ENCODE measurements around the gene EGFL6. TPM values are rescaled to one million over a fixed set of nuclear protein-coding genes. Genes with fewer than 3 reads are reported as not detected.

Gene EGFL6, protein sequence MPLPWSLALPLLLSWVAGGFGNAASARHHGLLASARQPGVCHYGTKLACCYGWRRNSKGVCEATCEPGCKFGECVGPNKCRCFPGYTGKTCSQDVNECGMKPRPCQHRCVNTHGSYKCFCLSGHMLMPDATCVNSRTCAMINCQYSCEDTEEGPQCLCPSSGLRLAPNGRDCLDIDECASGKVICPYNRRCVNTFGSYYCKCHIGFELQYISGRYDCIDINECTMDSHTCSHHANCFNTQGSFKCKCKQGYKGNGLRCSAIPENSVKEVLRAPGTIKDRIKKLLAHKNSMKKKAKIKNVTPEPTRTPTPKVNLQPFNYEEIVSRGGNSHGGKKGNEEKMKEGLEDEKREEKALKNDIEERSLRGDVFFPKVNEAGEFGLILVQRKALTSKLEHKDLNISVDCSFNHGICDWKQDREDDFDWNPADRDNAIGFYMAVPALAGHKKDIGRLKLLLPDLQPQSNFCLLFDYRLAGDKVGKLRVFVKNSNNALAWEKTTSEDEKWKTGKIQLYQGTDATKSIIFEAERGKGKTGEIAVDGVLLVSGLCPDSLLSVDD
- polyA plus RNA-seq (2011; rRNA removed) (not detected in 2 replicates), polyA minus RNA-seq (2011; rRNA and poly(A)+ RNA removed) (not detected in 2 replicates)

- H3K4me3 ChIP-seq (ENCODE audit: low read depth, low read length) = no peak within 1 kb of the TSS
- CTCF ChIA-PET = no interaction called here
- TF ChIP-seq, protein P1, sequence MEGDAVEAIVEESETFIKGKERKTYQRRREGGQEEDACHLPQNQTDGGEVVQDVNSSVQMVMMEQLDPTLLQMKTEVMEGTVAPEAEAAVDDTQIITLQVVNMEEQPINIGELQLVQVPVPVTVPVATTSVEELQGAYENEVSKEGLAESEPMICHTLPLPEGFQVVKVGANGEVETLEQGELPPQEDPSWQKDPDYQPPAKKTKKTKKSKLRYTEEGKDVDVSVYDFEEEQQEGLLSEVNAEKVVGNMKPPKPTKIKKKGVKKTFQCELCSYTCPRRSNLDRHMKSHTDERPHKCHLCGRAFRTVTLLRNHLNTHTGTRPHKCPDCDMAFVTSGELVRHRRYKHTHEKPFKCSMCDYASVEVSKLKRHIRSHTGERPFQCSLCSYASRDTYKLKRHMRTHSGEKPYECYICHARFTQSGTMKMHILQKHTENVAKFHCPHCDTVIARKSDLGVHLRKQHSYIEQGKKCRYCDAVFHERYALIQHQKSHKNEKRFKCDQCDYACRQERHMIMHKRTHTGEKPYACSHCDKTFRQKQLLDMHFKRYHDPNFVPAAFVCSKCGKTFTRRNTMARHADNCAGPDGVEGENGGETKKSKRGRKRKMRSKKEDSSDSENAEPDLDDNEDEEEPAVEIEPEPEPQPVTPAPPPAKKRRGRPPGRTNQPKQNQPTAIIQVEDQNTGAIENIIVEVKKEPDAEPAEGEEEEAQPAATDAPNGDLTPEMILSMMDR (IDR thresholded peaks at IDR 0.05; ENCODE audit: insufficient read depth, low read depth, low read length) = no peak
- H3K27me3 ChIP-seq (ENCODE audit: control insufficient read depth, insufficient read depth, low read length) = peaks cover 16% of the 10 kb centered on the region
- no peak for DNase-seq (ENCODE audit: low read depth)
- POLR2A ChIA-PET = no interaction called here
- no peaks in the 10 kb centered on the region for H3K36me3 ChIP-seq (ENCODE audit: control insufficient read depth, insufficient read depth, low read length)
Measured at GRCh38 chrX:13569479-13570260, at the start of gene EGFL6. Gene EGFL6, plus strand, starts transcription at chrX:13569601. Its CDS starts 261 bp downstream, at chrX:13569862.

- Histone ChIP-seq H3K36me3 (ENCODE audit: control insufficient read depth, insufficient read depth, low read length) (no peaks in the 10 kb centered on the region), H3K4me3 (ENCODE audit: low read depth, low read length) (no peak overlapping the region), H3K27me3 (ENCODE audit: control insufficient read depth, insufficient read depth, low read length) (no peaks in the 10 kb centered on the region)
- DNase-seq (ENCODE audit: low read depth) = no peak
- ChIA-PET POLR2A (no interaction called here), CTCF (no interaction called here)
- TF ChIP-seq, protein P1 (IDR thresholded peaks at IDR 0.05; ENCODE audit: insufficient read depth, low read depth, low read length) = no peak
Measured at GRCh38 chrX:13520351-13520750, 49.0 kb upstream of the EGFL6 start.

GRCh38 chrX:13520936-13521335, 48.5 kb upstream of the EGFL6 start:
- Histone ChIP-seq H3K4me3 (ENCODE audit: low read depth, low read length) (no peak overlapping the region), H3K27me3 (ENCODE audit: control insufficient read depth, insufficient read depth, low read length) (no peaks in the 10 kb centered on the region), H3K36me3 (ENCODE audit: control insufficient read depth, insufficient read depth, low read length) (no peaks in the 10 kb centered on the region)
- DNase-seq (ENCODE audit: low read depth) = no peak
- ChIA-PET CTCF (no interaction called here), POLR2A (no interaction called here)
- TF ChIP-seq, protein P1 (IDR thresholded peaks at IDR 0.05; ENCODE audit: insufficient read depth, low read depth, low read length) = no peak

DNA sequence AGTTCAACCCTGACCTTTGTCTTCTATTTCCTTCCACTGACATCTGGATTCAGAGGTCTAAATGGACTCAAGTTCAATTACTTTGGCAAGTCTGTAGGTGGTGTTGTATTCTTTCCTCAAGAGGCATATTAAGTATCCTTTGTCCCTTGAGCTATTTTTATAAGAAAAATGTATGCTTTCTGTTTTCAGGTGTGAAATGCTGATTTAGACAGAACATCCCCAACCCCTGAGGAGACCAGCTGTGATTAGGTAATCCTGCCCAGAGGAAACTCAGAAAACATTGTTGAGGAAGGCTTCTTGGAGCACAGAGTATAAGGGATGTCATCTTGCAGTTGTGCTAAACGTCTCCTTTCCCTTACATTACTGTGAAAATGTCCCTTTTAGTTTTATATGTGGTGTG, 46.6 kb upstream of the EGFL6 start:
- Histone ChIP-seq H3K36me3 (ENCODE audit: control insufficient read depth, insufficient read depth, low read length) (no peaks in the 10 kb centered on the region), H3K4me3 (ENCODE audit: low read depth, low read length) (no peak overlapping the region), H3K27me3 (ENCODE audit: control insufficient read depth, insufficient read depth, low read length) (no peaks in the 10 kb centered on the region)
- DNase-seq (ENCODE audit: low read depth) = no peak
- ChIA-PET POLR2A (no interaction called here), CTCF (interaction anchor here (1.8 kb wide), 1 partner anchor 12 kb away, joined by 5 read pairs; no protein-coding TSS in a partner anchor)
- TF ChIP-seq, protein P1 (IDR thresholded peaks at IDR 0.05; ENCODE audit: insufficient read depth, low read depth, low read length) = peak; percentile 2; the same call in 1 of the 2 replicates

DNA sequence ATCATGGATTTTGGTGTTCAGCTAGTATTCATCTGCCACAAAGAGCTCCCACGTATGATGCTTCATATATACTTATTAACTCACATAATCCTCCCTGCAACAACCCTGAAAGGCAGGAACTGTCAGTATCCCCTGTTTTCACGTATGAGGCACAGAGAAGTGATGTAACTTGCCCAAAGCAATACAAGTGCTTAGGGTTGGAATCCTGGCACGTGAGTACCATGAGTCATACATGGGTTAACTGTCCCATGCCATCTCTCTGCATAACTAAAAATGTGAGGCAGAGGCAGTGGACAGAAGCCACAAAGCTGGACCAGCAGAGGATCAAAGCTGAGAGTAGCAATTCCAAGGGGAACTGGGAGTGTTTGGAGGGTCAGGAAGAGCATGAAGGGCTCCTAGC, 35.7 kb upstream of the EGFL6 start:
- ChIA-PET CTCF (interaction anchor here (1.7 kb wide), 2 partner anchors 10 to 27 kb away, joined by 5 read pairs; no protein-coding TSS in a partner anchor), POLR2A (no interaction called here)
- Histone ChIP-seq H3K36me3 (ENCODE audit: control insufficient read depth, insufficient read depth, low read length) (no peaks in the 10 kb centered on the region), H3K27me3 (ENCODE audit: control insufficient read depth, insufficient read depth, low read length) (no peaks in the 10 kb centered on the region), H3K4me3 (ENCODE audit: low read depth, low read length) (no peak overlapping the region)
- no peak for DNase-seq (ENCODE audit: low read depth)
- TF ChIP-seq, protein P1 (IDR thresholded peaks at IDR 0.05; ENCODE audit: insufficient read depth, low read depth, low read length) = no peak
